GM21526 (cell line): ENCODE results near the gene ALDH3B1.

Experiments used
- ATAC-seq: cut with Tn5 transposase; IDR thresholded peaks from one replicate; pipeline ENCODE4 v1.9.1; 2021; ENCODE audit warnings: moderate library complexity; ENCODE audit not compliant: unreplicated experiment, low FRiP score

ALDH3B1 gene

DNA sequence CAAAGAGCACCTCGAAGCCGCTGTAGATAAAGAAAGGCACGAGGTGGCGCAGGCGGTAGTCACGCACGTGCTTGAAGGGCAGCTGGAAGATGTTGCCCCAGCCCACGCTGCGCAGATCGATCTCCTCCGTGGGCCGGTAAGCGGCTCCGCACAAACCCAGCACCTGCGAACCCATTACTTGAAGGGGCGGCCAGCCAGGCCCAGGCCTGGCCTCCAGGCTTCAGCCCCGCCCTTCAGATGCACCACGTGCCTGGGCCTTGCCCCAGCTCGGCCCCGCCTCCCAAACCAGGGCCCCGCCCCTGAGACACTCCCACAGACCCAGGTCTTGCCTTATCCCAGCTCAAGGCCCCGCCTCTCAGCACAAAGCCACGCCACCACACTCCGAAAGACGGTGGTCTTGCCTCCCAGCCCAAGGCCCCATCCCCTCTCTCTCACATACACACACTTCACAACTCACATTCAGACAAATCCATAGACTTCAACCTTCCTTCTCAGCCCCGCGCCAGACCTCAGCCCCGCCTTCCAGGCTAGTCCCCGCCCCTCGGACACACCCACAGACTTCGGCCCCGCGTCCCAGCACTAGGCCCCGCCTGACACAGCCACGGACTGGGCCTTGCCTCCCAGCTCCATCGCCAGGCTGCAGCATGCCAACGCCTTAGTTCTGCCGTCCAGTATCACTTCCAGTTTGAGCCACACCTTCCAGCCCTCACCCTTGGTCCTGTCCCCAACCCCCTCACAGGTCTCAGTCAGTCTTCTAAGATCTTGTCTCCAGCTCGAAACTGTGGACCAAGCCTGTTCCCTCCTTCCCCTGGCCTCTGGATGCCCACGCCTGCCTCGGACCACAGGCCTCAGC is 13.3 kb upstream of the ALDH3B1 start:
- ATAC-seq = no peak

DNA sequence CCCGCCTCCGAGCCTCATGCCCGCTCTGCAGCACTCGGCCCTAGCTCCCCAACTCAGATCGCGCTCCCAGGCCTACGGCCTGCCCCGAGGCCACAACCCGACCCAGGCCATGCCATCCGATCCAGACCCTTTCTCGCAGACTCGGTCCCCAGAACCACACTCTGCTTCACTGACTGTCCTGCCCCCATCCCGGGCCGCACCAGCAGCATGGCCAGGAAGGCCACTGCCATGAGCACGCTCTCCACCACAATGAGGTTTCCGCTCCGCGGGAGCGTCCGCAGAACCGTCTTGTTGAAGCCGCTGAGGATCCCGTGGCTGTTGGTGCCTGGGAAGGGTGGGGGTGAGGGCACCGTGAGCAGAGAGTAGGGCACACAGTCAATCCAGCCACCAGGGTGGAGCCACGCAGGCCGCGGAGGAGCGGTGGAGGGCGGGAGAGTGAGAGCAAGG is 12.6 kb upstream of the ALDH3B1 start:
- ATAC-seq = no peak

DNA sequence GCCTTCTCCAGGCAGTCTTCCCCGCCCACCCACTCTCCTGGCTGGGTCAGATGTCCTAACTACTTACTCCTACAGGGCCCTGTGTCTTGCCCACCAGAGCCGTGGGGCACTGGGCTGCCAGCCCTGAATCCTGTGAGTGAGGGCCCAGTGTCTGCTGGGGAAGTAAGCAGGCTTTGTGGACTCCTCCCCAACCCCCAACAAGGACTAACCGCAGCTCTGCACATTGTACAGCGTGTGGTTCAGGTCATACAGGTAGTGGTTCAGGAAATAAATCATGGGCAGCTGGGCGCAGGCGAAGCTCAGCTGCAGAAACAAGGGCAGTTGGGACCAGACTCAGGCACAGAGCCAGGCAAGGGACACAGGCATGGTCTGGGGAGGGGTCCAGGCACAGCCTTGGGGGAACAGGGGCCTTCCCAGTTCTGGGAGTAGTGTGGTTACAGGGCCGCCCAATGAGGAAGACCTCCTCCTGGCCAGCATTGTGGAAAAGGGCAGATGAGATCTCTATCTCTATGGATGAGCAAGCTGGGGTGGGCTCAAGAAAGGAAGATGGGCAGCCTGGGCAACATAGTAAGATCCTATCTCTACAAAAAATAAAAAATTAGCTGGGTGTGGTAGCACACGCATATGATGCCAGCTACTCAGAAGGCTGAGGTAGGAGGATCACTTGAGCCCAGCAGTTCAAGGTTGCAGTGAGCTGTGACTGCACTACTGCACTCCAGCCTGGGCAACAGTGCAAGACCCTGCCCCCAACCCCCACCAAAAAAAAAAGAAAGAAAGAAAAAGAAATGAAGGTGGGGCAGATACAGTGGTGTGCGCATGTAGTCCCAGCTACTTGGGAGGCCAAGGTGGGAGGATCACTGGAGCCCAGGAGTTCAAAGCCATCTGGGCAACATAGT is 11.7 kb upstream of the ALDH3B1 start:
- ATAC-seq = no peak

DNA sequence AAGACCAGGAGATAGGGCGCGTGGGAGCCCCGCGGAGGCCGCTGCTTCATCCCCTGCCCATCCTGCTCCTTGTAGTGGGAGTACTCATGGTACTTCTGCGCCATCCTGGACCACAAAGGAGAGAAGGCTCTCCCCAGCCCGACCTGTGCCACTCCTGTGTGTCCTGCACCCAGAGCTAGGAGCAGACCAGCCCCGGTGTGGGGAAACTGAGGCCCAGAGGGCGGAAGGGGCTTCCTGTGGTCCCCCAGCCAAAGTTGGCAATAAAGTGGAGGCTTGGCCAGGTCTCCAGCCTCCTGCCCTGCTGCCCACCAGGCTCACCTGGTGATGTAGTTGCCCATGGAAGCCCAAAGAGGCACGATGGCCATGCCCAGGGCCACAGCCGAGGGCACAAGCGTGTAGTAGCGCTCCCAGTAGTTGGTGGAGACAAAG is 10.9 kb upstream of the ALDH3B1 start:
- ATAC-seq = no peak

DNA sequence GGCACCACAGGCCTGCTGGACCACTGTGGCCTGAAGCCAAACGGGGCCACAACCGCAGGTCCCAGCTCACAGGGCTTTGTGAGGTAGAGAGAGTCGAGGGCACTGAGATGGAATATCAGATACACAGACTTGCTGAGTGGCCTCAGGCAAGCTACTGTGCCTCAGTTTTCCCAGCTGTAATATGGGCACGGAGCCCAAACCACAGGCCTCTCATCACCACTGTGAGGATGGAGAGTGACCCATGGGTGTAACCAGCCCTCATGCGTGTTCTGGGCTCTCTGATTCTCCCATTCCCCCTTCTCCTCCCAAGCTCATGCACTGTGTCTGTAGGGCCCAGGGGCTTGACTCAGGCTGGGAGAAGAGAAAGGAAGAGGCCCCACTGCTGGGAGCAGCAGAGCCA is 10.4 kb upstream of the ALDH3B1 start:
- ATAC-seq = no peak

DNA sequence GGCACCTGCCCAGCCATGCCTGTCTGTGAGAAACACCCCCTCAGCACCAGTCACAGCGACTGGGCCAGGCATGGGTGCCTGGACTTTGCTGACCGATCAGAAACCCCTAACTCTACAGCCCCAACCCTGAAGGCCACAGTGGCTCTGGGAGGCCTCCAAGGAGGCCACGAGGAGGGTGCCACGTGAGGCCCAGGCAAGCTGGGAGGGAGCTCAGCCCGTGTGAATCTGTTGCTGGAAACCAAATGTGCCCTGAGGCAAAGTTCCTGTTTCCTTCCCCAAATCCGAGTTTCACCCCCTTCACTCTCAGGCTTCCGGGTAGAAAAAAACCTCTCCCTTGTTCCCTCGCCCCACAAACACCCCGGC is 7.6 kb upstream of the ALDH3B1 start:
- no peak for ATAC-seq

DNA sequence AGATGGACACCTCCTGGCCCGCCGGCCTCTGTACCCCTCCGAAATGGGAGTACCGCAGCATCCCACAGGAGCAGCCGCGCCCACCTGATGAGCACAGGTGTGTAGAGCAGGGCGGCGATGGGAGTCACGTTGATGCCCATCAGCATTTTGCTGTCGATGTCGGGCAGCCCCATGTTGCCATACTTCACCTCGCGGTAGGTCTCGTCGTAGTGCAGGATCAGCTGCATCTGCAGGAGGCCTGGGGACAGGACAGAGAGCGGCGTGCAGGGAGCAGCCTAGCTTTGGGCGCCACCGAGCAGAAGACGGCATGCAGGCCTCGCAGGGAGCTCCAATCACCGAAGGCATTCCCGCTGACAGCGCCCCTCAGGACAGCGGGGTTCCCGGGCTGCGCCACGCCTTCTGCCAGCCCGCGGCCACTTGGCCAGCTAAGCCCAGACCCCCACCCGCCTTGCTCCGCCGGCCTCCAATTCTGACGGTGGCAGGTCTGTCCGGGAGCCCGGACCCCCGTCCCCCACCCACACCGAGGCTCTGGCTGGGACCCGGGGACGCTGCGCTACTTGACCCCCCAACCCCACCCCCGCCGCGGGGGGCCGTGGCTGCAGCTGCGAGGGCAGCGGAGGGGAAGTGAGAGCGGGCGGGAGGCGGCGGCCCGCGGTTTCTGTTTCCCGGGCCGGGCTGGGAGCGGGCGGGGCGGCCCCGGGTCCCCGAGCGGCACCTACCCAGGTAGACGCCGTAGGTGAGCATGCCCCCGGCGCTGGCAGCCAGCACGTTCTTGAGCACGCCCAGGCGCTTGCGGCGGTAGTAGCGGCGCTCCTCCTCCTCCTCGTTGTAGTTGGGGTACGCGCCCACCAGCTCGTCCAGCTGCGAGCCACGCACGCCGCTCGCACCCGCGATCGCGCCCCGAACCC is 6.9 kb upstream of the ALDH3B1 start:
- ATAC-seq = no peak

DNA sequence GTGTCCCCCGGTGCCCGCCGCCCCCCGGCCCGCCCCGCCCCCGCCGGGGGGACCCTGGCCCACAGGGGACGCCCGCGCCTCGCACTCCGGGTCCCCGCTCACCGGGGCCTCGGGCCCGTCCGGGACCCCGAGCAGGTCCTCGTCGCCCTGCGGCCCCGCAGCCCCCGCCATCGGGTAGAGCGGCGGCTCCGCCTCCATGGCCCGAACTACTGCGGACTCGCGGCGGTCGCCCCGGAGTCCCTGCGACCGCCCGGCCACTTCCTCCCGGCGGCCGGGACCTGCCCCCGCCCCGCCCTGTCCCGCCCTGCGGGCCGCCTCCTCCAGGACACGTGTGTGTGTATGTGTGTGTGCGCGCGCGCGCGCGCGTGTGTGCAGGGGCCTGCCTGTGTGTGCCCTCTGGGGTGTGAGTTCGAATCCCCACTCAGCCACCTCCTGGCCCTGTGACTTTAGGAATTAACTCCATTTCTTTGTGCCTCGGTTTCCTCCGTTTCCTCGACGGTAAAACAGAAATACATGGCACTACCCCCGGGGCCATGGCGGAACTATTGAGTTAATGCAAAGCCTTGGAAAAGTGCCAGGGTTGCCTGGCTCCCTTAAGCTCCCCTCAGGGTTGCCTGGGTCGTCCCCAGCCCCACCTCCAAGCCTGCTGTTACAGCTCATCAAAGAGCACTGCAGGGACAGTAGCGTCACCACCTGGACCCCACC is 6.1 kb upstream of the ALDH3B1 start, which contains the start of gene UNC93B1:
TSS of gene UNC93B1 (minus strand) at position 252 of the 705 bp plus-strand sequence. CDS start at position 198, 54 bp downstream.
- no peak for ATAC-seq

DNA sequence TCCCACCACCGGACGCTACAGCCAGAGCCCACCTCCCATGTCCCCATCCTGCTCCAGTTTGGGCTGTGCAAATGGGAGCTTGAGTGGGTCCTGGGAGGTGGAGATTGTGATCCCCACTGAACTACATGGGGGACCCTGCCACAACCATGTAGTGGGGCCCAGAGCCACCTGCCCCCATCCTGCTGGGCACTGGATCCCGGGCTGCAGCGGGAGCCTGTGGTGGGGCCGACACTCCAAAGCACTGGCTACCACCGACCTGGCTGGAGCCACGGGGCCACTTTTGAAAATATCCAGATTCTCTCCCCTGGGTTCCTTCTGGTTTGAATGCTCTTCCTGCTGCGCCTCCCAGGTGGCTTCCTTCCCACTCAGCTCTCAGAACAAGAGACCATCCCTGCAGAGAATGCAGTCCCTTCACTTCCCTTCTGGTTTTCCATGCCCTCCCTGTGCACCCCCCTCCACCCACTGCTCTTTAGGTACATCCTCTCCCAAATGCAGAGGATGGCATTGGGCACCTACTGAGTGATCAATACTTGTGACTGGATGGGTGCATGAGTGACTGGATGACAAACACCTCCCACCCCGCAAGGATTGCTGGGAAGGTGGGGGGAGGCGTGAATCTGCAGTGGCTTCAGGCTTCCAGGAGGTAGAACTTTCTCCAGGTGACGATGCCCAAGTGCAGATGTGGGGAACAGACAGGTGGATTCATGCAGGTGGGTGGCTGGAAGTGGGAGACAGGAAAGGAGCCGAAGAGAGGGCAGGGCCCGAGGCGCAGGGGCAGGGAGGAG is 5.4 kb upstream of the ALDH3B1 start:
- ATAC-seq = no peak

DNA sequence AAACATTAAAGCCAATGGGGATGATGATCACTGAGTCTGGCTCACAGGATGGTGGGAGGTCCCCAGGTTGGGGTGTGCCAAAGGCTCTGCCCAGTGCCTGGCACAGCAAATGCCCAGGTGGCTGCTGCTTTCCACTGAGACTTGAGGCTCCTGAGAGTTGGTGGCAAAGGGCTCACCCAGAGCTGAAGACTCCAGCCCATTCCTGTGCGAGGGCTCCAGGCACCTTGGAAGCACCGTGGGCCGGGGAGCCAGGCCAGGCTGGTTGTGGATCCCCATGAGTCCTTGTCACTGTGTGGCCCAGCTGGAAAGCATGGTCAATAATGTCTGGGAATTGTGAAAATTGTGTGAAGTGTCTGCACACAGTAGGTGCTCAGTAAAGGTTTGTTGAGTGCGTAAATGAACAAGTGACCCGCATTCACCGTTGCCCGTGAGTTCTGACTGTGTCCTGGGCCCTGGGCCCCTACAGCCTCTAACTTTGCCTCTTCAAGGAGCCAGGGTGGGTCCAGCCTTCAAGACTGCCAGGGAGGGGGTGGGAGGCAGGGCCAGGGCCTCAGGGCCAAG is 3.4 kb upstream of the ALDH3B1 start:
- ATAC-seq = no peak

DNA sequence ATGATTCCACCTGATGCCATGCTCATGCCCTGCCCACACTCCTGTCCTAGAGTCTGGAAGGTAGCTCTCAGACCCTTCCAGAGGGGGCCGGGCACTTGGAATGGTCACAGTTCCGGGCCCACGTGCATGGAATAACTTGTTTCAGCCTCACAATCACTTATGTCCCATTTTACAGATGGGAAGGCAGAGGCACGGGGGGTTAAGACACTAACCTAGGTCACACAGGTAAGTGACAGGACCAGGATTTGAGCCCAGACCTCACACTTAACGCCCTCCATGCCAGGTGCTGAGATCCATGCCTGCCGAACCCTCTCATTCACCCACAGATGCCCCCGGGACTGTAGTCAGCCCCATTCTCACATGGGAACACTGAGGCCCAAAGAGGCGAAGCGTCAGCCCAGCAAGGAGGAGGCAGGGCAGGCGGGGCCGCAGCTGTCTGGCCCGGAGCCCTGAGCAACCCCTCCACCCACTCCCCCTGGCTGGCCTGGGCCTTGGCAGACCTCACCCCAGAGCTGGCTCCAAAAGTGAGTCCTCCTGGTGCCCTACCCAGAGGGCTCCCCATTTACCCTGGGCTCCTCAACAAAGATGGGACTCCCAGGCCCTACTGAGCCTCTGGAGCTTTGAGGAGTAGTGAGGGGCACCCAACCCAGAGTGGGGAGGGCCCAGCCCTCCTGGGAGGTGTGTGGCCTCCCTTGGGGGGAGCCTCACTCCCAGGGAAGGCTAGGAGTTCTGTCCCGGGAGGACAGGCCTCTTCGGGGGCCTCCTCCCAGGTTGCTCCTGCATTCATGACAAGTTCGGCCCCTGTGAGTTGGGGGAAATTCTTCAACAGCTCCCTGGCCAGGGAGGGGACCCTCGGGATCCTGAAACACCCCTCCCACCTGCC is 2.4 kb upstream of the ALDH3B1 start:
- no peak for ATAC-seq

DNA sequence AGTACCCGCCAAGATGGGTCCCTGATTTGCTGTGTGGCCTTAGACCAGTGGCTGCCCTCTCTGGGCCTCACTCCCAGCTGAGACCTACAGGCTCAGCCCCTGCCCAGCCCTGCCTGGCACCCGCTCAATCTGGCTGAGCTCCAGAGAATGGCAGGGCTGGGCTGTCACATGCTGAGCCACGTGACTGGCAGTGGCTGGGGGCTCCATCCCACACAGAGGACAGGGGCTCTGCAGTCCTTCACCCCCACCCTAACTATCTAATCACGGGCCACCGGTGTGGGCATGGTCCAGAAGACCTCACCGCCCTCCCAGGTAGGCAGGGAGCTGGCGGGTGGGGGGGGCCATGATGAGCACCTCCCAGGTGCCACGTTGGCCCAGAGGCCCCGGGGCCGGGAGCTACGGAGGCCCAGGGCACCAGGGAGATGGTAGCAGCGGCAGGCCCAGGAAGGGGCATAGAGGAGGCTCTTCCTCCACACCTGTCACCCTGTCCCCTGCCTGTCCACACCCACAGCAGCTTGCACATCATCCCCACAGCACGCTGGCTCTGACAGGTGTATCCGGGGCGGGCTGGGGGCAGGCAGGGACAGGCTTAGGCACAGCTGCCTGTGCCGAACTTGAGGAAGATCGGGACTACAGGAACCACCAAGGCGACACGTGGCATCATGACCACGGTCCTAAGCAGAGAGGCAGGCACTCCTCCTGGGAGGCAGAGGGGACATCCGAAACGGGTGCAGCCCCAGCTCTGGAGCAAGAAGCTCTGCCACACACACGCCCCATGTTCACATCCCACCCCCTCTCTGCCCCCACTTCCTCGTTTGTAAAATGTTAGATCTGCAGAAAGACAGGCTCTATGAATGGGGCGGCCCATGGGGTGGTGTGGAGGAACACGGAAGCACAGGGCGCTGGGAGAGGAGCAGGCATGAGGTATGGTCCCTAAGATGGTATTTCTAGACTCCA is 1.5 kb upstream of the ALDH3B1 start:
- no peak for ATAC-seq

DNA sequence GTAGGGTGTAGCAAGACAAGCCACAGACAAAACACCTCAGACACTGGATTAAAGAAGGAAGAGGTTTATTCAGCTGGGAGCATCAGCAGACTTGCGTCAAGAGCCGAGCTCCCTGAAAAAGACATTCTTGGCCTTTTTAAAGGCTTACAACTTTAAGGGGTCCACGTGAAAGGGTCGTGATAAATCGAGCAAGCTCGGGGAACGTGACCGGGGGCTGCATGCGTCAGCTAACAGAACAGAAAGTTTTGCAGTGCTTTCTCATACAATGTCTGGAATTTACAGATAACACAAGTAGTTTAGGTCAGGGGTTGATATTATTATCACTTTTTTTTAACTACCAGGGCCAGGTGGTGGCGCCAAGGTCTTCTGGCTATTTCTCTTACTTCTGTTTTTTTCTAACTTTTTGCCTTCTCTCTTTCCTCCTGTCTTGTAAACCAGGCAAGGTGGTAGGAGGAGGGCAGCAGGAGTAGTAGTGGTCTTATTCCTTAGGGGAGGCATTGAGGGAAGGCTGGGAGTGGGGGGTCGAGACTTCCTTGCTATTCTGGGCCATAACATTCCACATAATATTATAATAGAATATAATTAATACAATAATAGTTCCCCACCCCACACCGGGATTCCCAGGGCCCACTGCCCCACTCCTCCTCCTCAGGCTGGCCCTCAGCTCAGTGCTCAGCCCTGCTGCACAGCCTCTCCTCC is 587 bp upstream of the ALDH3B1 start:
- no peak for ATAC-seq

DNA sequence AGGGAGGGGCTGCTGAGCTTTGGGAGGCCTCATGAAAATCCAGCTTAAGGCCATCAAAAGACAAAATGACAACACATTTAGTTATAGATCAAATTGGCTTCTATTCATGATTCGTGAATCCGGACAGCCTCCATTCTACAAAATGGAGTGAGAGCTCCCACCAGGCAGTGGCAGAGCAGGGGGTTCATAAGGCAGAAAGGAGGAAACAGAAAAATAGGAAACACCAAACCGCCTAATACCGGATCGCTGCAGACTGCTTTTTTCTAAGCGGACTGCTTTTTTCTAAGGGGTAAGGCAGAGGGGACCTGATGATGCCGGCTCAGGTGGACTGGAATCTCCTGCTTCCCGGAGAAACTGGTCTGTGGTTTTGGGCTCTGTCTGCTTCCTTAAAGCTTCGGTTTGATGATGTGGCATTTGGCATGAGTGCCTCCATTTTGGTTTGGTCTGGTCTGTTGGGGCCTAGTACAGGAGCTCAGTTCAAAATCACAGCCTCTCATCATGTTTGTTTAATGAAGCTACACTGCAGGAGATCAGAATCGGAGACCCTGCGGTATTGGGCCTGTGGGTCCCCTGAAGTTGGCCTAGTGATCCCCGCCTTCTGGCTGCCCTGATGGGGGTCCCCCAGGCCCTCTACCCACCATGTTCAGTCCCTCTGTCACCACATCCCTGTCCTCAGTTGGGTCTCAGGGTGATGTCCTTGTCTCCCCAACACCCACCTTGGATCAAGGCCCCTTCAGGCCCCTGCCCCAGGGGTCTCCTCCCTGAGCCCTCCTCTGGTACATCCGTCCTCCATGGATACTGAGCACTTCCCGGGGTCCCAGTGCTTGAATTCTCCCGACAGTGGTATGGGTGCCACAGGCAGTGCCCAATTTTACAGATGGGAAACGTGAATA is 1.2 kb downstream of the ALDH3B1 start:
- ATAC-seq = no peak
